GM08714 (cell line): ENCODE results near the gene CDH24.

Experiments used
- H3K4me3 ChIP-seq: fragments of 200-500 bp; sonication (Bioruptor generic); 2 replicates; pipeline ENCODE4 v1.5.1; 2014; ENCODE audit warnings: mild to moderate bottlenecking, low read length, inconsistent platforms
- ZNF274 ChIP-seq: IDR thresholded peaks from 2 replicates; pipeline ENCODE4 v1.6.1; 2012; ENCODE audit warnings: mild to moderate bottlenecking, low read depth, low read length

Gene CDH24

GRCh38 chr14:23033801-23034497 is 23.4 kb downstream of the CDH24 start:
- no peak for TF ChIP-seq ZNF274

GRCh38 chr14:23033251-23033727 is 24.0 kb downstream of the CDH24 start:
- H3K4me3 ChIP-seq = peak overlapping the region; percentile 81; the same call in 1 of the 2 replicates
- no peak for TF ChIP-seq ZNF274

More at GRCh38 chr14:23033801-23034497, 23.4 kb downstream of the CDH24 start:
- H3K4me3 ChIP-seq = peak overlapping the region; percentile 81

GRCh38 chr14:23030936-23031335 is 26.4 kb downstream of the CDH24 start:
- no peak overlapping the region for H3K4me3 ChIP-seq
- TF ChIP-seq ZNF274 = no peak

GRCh38 chr14:23028799-23029198 is 28.5 kb downstream of the CDH24 start:
- no peak overlapping the region for H3K4me3 ChIP-seq
- no peak for TF ChIP-seq ZNF274

- no peak for TF ChIP-seq ZNF274
- H3K4me3 ChIP-seq = no peak overlapping the region
Measured at GRCh38 chr14:23025151-23025814, 32.0 kb downstream of the CDH24 start.

GRCh38 chr14:23024612-23025075 is 32.7 kb downstream of the CDH24 start:
- no peak for TF ChIP-seq ZNF274
- H3K4me3 ChIP-seq = no peak overlapping the region

GRCh38 chr14:23023795-23024152 is 33.5 kb downstream of the CDH24 start:
- H3K4me3 ChIP-seq = no peak overlapping the region
- TF ChIP-seq ZNF274 = no peak

GRCh38 chr14:23023022-23023794 is 34.1 kb downstream of the CDH24 start:
- no peak for TF ChIP-seq ZNF274
- H3K4me3 ChIP-seq = no peak overlapping the region

- no peak for TF ChIP-seq ZNF274
Measured at GRCh38 chr14:23021889-23022442, 35.4 kb downstream of the CDH24 start.

GRCh38 chr14:23021434-23021833 is 35.9 kb downstream of the CDH24 start:
- TF ChIP-seq ZNF274 = no peak
- H3K4me3 ChIP-seq = no peak overlapping the region

More at GRCh38 chr14:23021889-23022442, 35.4 kb downstream of the CDH24 start:
- no peak overlapping the region for H3K4me3 ChIP-seq

- no peak for TF ChIP-seq ZNF274
- H3K4me3 ChIP-seq = no peak overlapping the region
Measured at GRCh38 chr14:23020143-23021128, 36.9 kb downstream of the CDH24 start.

GRCh38 chr14:23018107-23018506 is 39.2 kb downstream of the CDH24 start:
- no peak for TF ChIP-seq ZNF274
- H3K4me3 ChIP-seq = no peak overlapping the region

- no peak overlapping the region for H3K4me3 ChIP-seq
- no peak for TF ChIP-seq ZNF274
Measured at GRCh38 chr14:23017091-23017490, 40.2 kb downstream of the CDH24 start.
